ENCODE measurements around the gene SALL1. TPM values are rescaled to one million over a fixed set of nuclear protein-coding genes. Genes with fewer than 3 reads are reported as not detected.

SALL1 gene
- total RNA-seq, 1 experiment from 2014 or later, result 101 TPM

DNA sequence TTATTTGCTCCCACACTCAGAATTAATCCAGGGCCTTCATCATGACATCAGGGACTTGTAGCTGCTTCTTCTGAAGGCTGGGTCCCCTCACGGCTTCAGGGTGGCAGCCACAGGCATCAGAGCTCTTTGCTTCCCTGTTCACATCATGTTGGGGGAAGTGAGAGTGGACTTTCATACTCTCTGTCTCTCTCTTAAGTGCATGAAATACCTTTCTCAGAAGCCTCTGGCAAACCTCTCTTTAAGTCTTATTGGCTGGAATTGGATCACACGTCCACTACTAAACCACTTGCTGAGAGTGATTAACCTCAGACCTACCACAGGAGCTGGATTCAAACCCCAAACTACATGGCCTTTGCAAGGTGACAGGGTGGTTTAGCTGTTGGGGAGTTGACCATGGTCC, 17.7 kb upstream of the SALL1 start:
- Histone ChIP-seq H2AK5ac (ENCODE audit: insufficient read length, low read length) (no peak overlapping the region), H4K5ac (ENCODE audit: insufficient read length, low read depth, low read length) (no peak overlapping the region), H3K4me2 (ENCODE audit: insufficient read depth, insufficient read length, low read length) (no peak overlapping the region), H3K79me1 (ENCODE audit: insufficient read depth, low read depth, low read length, poor library complexity, severe bottlenecking) (no peaks in the 10 kb centered on the region), H3K4me1 (ENCODE audit: insufficient read depth, low read length) (no peaks in the 10 kb centered on the region), H3K27me3 (ENCODE audit: insufficient read depth, low read length) (no peaks in the 10 kb centered on the region; the same call in none of the 2 replicates), H3K23ac (ENCODE audit: insufficient read length, low read depth, low read length) (no peak overlapping the region), H4K8ac (replicated peaks; ENCODE audit: insufficient read length, low read depth, low read length) (no peak overlapping the region), H3T11ph (ENCODE audit: low read length) (no peak overlapping the region), H2BK5ac (ENCODE audit: insufficient read length, low read length) (no peak overlapping the region), H4K20me1 (ENCODE audit: control insufficient read depth, insufficient read depth, insufficient read length) (no peaks in the 10 kb centered on the region), H3K4ac (ENCODE audit: low read depth, low read length) (no peak overlapping the region), H3K9ac (ENCODE audit: extremely low read depth, insufficient read length, low read length) (no peak overlapping the region), H3K18ac (ENCODE audit: insufficient read length, low read depth, low read length) (no peak overlapping the region), H2BK12ac (ENCODE audit: insufficient read length, low read depth, low read length) (no peak overlapping the region), H3K27ac (ENCODE audit: insufficient read length, low read depth, low read length) (no peak overlapping the region), H2BK15ac (ENCODE audit: low read depth, low read length) (no peak overlapping the region), H3K56ac (ENCODE audit: insufficient read length, low read depth, low read length) (no peak overlapping the region), H3K23me2 (ENCODE audit: insufficient read length, low read depth, low read length, poor library complexity, severe bottlenecking) (no peaks in the 10 kb centered on the region), H2BK20ac (ENCODE audit: low read depth, low read length, poor library complexity, severe bottlenecking) (no peak overlapping the region), H3K14ac (ENCODE audit: insufficient read depth, low read length) (no peak overlapping the region), H3K9me3 (ENCODE audit: control insufficient read depth, low read depth, low read length) (no peaks in the 10 kb centered on the region), H2BK120ac (ENCODE audit: low read depth, low read length, poor library complexity, severe bottlenecking) (no peak overlapping the region), H2AFZ (ENCODE audit: low read length) (no peak overlapping the region), H4K91ac (ENCODE audit: insufficient read length, low read depth, low read length) (no peak overlapping the region), H3K79me2 (ENCODE audit: insufficient read depth, low read length) (no peaks in the 10 kb centered on the region)
- Mint-ChIP-seq H3K9me3 (peaks cover 6 to 17% of the 10 kb centered on the region in 2 experiments; a peak in 4 of 5 replicates), H3K4me1 (peaks cover 22 to 30% of the 10 kb centered on the region in 2 experiments), H3K4me3 (no peak overlapping the region), H3K27me3 (ENCODE audit: low read depth) (peaks cover 10% of the 10 kb centered on the region; the same call in 1 of the 2 replicates), H3K27ac (no peak overlapping the region), H3K36me3 (ENCODE audit: insufficient read depth in 1 of 3, low read depth in 3 of 3) (peaks cover 4 to 16% (median 10%) of the 10 kb centered on the region in 3 experiments; a peak in 6 of 7 replicates)
- no peak for DNase-seq
- WGBS (ENCODE audit: extremely low coverage, insufficient read length, low lambda C conversion rate), result no CpG with 5 or more reads among the region's 2 CpGs
- TF ChIP-seq CTCF (conservative IDR thresholded peaks at IDR 0.05), result no peak
